ENCODE measurements around the gene PPP1R14D. TPM values are rescaled to one million over a fixed set of nuclear protein-coding genes. Genes with fewer than 3 reads are reported as not detected.

PPP1R14D gene
- total and polyA plus RNA-seq, 2 experiments from 2014 or later, result not detected

DNA sequence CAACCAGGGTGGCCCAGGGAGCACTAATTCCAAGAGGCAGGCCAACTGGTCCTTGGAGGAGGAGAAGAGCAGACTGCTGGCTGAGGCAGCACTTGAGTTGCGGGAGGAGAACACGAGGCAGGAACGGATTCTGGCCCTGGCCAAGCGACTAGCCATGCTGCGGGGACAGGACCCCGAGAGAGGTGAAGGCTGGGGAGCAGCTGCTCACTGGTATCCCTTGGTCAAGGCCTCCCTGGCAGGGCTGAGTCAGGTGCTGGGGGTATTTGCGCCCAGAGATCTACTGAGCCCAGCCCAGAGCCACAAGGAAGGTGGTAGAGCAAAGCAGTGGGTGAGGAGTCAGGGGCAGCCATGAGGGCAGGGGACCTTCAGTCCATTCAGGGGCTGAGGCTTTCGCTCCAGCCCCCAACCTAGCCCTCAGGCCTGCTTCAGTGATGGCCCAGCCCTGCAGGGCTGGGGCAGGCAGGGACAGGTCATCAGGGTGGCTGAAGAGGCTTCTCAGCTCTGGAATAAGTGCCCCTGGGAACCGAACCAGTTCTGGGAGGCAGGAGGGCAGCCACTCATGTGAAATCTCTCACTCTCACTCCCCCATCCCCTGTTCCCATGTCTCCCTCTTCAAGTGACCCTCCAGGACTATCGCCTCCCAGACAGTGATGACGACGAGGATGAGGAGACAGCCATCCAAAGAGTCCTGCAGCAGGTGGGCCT lies 15.6 kb downstream of the PPP1R14D start (continued):
- TF ChIP-seq, protein P1, sequence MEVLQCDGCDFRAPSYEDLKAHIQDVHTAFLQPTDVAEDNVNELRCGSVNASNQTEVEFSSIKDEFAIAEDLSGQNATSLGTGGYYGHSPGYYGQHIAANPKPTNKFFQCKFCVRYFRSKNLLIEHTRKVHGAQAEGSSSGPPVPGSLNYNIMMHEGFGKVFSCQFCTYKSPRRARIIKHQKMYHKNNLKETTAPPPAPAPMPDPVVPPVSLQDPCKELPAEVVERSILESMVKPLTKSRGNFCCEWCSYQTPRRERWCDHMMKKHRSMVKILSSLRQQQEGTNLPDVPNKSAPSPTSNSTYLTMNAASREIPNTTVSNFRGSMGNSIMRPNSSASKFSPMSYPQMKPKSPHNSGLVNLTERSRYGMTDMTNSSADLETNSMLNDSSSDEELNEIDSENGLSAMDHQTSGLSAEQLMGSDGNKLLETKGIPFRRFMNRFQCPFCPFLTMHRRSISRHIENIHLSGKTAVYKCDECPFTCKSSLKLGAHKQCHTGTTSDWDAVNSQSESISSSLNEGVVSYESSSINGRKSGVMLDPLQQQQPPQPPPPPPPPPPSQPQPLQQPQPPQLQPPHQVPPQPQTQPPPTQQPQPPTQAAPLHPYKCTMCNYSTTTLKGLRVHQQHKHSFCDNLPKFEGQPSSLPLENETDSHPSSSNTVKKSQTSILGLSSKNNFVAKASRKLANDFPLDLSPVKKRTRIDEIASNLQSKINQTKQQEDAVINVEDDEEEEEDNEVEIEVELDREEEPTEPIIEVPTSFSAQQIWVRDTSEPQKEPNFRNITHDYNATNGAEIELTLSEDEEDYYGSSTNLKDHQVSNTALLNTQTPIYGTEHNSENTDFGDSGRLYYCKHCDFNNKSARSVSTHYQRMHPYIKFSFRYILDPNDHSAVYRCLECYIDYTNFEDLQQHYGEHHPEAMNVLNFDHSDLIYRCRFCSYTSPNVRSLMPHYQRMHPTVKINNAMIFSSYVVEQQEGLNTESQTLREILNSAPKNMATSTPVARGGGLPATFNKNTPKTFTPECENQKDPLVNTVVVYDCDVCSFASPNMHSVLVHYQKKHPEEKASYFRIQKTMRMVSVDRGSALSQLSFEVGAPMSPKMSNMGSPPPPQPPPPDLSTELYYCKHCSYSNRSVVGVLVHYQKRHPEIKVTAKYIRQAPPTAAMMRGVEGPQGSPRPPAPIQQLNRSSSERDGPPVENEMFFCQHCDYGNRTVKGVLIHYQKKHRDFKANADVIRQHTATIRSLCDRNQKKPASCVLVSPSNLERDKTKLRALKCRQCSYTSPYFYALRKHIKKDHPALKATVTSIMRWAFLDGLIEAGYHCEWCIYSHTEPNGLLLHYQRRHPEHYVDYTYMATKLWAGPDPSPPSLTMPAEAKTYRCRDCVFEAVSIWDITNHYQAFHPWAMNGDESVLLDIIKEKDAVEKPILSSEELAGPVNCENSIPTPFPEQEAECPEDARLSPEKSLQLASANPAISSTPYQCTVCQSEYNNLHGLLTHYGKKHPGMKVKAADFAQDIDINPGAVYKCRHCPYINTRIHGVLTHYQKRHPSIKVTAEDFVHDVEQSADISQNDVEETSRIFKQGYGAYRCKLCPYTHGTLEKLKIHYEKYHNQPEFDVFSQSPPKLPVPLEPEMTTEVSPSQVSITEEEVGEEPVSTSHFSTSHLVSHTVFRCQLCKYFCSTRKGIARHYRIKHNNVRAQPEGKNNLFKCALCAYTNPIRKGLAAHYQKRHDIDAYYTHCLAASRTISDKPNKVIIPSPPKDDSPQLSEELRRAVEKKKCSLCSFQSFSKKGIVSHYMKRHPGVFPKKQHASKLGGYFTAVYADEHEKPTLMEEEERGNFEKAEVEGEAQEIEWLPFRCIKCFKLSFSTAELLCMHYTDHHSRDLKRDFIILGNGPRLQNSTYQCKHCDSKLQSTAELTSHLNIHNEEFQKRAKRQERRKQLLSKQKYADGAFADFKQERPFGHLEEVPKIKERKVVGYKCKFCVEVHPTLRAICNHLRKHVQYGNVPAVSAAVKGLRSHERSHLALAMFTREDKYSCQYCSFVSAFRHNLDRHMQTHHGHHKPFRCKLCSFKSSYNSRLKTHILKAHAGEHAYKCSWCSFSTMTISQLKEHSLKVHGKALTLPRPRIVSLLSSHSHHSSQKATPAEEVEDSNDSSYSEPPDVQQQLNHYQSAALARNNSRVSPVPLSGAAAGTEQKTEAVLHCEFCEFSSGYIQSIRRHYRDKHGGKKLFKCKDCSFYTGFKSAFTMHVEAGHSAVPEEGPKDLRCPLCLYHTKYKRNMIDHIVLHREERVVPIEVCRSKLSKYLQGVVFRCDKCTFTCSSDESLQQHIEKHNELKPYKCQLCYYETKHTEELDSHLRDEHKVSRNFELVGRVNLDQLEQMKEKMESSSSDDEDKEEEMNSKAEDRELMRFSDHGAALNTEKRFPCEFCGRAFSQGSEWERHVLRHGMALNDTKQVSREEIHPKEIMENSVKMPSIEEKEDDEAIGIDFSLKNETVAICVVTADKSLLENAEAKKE (CRISPR knock-in tag; IDR thresholded peaks at IDR 0.05), result no peak
- TF ChIP-seq POLR2AphosphoS5 (IDR thresholded peaks at IDR 0.05; ENCODE audit: low read depth) (no peak), CREB1 (CRISPR knock-in tag; IDR thresholded peaks at IDR 0.05; ENCODE audit: low read depth) (no peak), JUNB (IDR thresholded peaks at IDR 0.05; ENCODE audit: unreplicated experiment) (no peak)

DNA sequence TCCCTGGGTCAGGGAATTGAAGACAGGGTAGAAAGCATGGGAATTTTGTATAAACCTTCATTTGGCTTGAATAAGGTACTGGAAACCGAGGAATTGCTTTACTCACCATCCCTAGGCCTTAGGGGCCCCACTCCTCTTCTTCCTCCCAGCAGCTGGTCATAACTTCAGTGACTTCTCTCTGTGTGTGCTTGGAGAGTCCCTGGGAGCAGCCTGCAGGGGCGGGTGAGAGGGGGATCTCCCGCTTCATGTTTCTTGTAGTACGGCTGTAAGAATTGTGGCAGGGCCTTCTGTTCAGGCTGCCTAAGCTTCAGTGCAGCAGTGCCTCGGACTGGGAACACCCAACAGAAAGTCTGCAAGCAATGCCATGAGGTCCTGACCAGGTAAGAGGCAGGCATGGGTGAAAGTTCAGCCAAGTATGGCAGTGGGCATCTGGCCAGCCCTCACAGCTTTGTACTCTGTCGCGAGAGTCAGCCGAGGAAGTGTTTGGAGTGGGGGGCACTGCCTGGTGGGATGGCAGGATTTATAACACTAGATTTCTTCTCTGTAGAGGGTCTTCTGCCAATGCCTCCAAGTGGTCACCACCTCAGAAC lies 19.6 kb downstream of the PPP1R14D start:
- H3K4me1 Mint-ChIP-seq, result peaks cover 16% of the 10 kb centered on the region
- TF ChIP-seq STAT1 (IDR thresholded peaks at IDR 0.05; ENCODE audit: unreplicated experiment) (no peak), JUNB (IDR thresholded peaks at IDR 0.05; ENCODE audit: unreplicated experiment) (no peak), POLR2AphosphoS5 (IDR thresholded peaks at IDR 0.05; ENCODE audit: low read depth) (no peak), EZH2 (IDR thresholded peaks at IDR 0.05; ENCODE audit: low read depth, unreplicated experiment) (no peak), EZH2phosphoT487 (IDR thresholded peaks at IDR 0.05; ENCODE audit: unreplicated experiment) (no peak), CREB1 (CRISPR knock-in tag; IDR thresholded peaks at IDR 0.05; ENCODE audit: low read depth) (no peak), NANOG (IDR thresholded peaks at IDR 0.05; ENCODE audit: borderline replicate concordance) (no peak)
- TF ChIP-seq, protein P1 (CRISPR knock-in tag; IDR thresholded peaks at IDR 0.05), result no peak

More for the DNA sequence above, 19.6 kb downstream of the PPP1R14D start:
- H4K20me1 ChIP-seq (replicated peaks; ENCODE audit: insufficient read depth), result no peaks in the 10 kb centered on the region
- peaks cover 19% of the 10 kb centered on the region for H3K79me2 ChIP-seq (replicated peaks; ENCODE audit: insufficient read depth)
- Mint-ChIP-seq H3K9me3 (no peaks in the 10 kb centered on the region), H3K4me3 (no peak overlapping the region), H3K36me3 (ENCODE audit: low read depth) (no peaks in the 10 kb centered on the region; the same call in 2 of the 3 replicates), H3K27me3 (ENCODE audit: insufficient read depth, low read depth, poor library complexity) (peaks cover 13% of the 10 kb centered on the region), H3K27ac (0 out of 2 replicates have a peak overlapping the region, but pooled peaks have one; percentile 46)
- DNase-seq (ENCODE audit: low spot score) (no peak), ATAC-seq (no peak)
- no peak overlapping the region for H3K4me2 ChIP-seq
- H3K9me2 ChIP-seq (ENCODE audit: insufficient read depth), result no peaks in the 10 kb centered on the region
- no peaks in the 10 kb centered on the region for H3K36me3 ChIP-seq (ENCODE audit: insufficient read depth)
- no peak overlapping the region for H2AFZ ChIP-seq
- no peaks in the 10 kb centered on the region for H3K27me3 ChIP-seq (ENCODE audit: insufficient read depth)
- no peak overlapping the region for H3K4me3 ChIP-seq
- peaks cover 8% of the 10 kb centered on the region; the same call in 1 of the 2 replicates for H3F3A ChIP-seq (replicated peaks; ENCODE audit: low read depth)
- no peak overlapping the region for H3K27ac ChIP-seq (ENCODE audit: low read depth)
- peaks cover 8% of the 10 kb centered on the region; the same call in 1 of the 2 replicates for H3K4me1 ChIP-seq (ENCODE audit: insufficient read depth)

Measured in GM23338 (cell line).